Glutamatergic neuron (in vitro differentiated cells): ENCODE results near the gene ABCA9. TPM values are rescaled to one million over a fixed set of nuclear protein-coding genes. Genes with fewer than 3 reads are reported as not detected.
A peak's percentile ranks its signal among the peaks of the same experiment; 100 is the strongest.
"Not testable (repeated sequence)": the region's sequence is repeated elsewhere in the genome, so short reads cannot be mapped to it uniquely, and the experiment has no call there.

Experiments
- DNase-seq: peaks from one replicate; pipeline ENCODE4 v3.0.0; 2022
- H3K27ac Mint-ChIP-seq: one replicate; pipeline ENCODE4 v1.8.0; 2020; ENCODE audit warnings: mild to moderate bottlenecking, mixed read lengths, inconsistent platforms; ENCODE audit not compliant: unreplicated experiment
- H3K27me3 Mint-ChIP-seq: one replicate; pipeline ENCODE4 v1.8.0; 2020; ENCODE audit warnings: mild to moderate bottlenecking, moderate library complexity, mixed read lengths, inconsistent platforms; ENCODE audit not compliant: unreplicated experiment
- H3K36me3 Mint-ChIP-seq: one replicate; pipeline ENCODE4 v1.8.0; 2020; ENCODE audit warnings: mild to moderate bottlenecking, mixed read lengths, inconsistent platforms; ENCODE audit not compliant: unreplicated experiment
- H3K4me1 Mint-ChIP-seq: one replicate; pipeline ENCODE4 v1.8.0; 2020; ENCODE audit warnings: mild to moderate bottlenecking, low read depth, mixed read lengths, inconsistent platforms; ENCODE audit not compliant: unreplicated experiment
- H3K4me3 Mint-ChIP-seq: one replicate; pipeline ENCODE4 v1.8.0; 2020; ENCODE audit warnings: mild to moderate bottlenecking, mixed read lengths, inconsistent platforms; ENCODE audit not compliant: unreplicated experiment
- H3K9me3 Mint-ChIP-seq: one replicate; pipeline ENCODE4 v1.8.0; 2020; ENCODE audit warnings: mild to moderate bottlenecking, moderate library complexity, mixed read lengths, inconsistent platforms; ENCODE audit not compliant: unreplicated experiment
- CTCF ChIP-seq: fragments of 200-600 bp; sonication (generic); IDR thresholded peaks from one replicate; pipeline ENCODE4 v1.5.0; 2021; ENCODE audit not compliant: partially characterized antibody, unreplicated experiment
- total RNA-seq: library from RNA; stranded (reverse); fragmentation: NEBNext Ultra II Directional; extraction: Animal tissue kit (Norgen Biotek cat#: 25700); gene quantifications from one replicate; pipeline ENCODE4 v1.2.1, GENCODE V29; 2021; ENCODE audit not compliant: unreplicated experiment

ABCA9 gene
- total RNA-seq, 1 donor from 2014 or later, result 0.61 TPM

- H3K27me3 Mint-ChIP-seq, result no peaks in the 10 kb centered on the region
- TF ChIP-seq CTCF, result no peak
- H3K9me3 Mint-ChIP-seq, result no peaks in the 10 kb centered on the region
- H3K27ac Mint-ChIP-seq, result no peak overlapping the region
- no peaks in the 10 kb centered on the region for H3K4me1 Mint-ChIP-seq
- DNase-seq, result no peak
- no peaks in the 10 kb centered on the region for H3K36me3 Mint-ChIP-seq
- no peak overlapping the region for H3K4me3 Mint-ChIP-seq
Measured at GRCh38 chr17:68969101-68969500, 91.6 kb downstream of the ABCA9 start.

GRCh38 chr17:68963958-68964357 is 96.8 kb downstream of the ABCA9 start:
- H3K36me3 Mint-ChIP-seq, result no peaks in the 10 kb centered on the region
- H3K27ac Mint-ChIP-seq, result no peak overlapping the region
- no peaks in the 10 kb centered on the region for H3K27me3 Mint-ChIP-seq
- H3K9me3 Mint-ChIP-seq, result peaks cover 6% of the 10 kb centered on the region
- TF ChIP-seq CTCF, result no peak
- no peak overlapping the region for H3K4me3 Mint-ChIP-seq
- H3K4me1 Mint-ChIP-seq, result peaks cover 8% of the 10 kb centered on the region
- no peak for DNase-seq

- no peak for TF ChIP-seq CTCF
- DNase-seq, result peak; percentile 51
- H3K36me3 Mint-ChIP-seq, result no peaks in the 10 kb centered on the region
- peak overlapping the region; percentile 4 for H3K27ac Mint-ChIP-seq
- peaks cover 2% of the 10 kb centered on the region for H3K27me3 Mint-ChIP-seq
- H3K9me3 Mint-ChIP-seq, result peaks cover 6% of the 10 kb centered on the region
- peaks cover 8% of the 10 kb centered on the region for H3K4me1 Mint-ChIP-seq
- no peak overlapping the region for H3K4me3 Mint-ChIP-seq
Measured at GRCh38 chr17:68961214-68961882, 99.4 kb downstream of the ABCA9 start.

GRCh38 chr17:68959117-68959516 is 101.6 kb downstream of the ABCA9 start:
- H3K9me3 Mint-ChIP-seq, DNase-seq, H3K4me3 Mint-ChIP-seq, H3K27me3 Mint-ChIP-seq, H3K4me1 Mint-ChIP-seq, H3K36me3 Mint-ChIP-seq, H3K27ac Mint-ChIP-seq: not testable (repeated sequence)

- Mint-ChIP-seq H3K27ac (no peak overlapping the region), H3K9me3 (peaks cover 6% of the 10 kb centered on the region), H3K4me3 (no peak overlapping the region), H3K27me3 (peaks cover 2% of the 10 kb centered on the region), H3K36me3 (no peaks in the 10 kb centered on the region), H3K4me1 (peaks cover 8% of the 10 kb centered on the region)
- DNase-seq, result no peak
- TF ChIP-seq CTCF, result no peak
Measured at GRCh38 chr17:68957944-68958343, 102.8 kb downstream of the ABCA9 start.
